HFFc6 (cell line): ENCODE data around the gene SNRPA1. TPM values are rescaled to one million over a fixed set of nuclear protein-coding genes. Genes with fewer than 3 reads are reported as not detected.
A peak's percentile ranks its signal among the peaks of the same experiment; 100 is the strongest.

Source experiments
- DNase-seq: peaks from one replicate; pipeline ENCODE4 v3.0.0-alpha.2; 2018
- H3K27ac Mint-ChIP-seq: 2 replicates; pipeline ENCODE4 v1.8.0; 2020; ENCODE audit warnings: mild to moderate bottlenecking, mixed read lengths
- H3K27me3 Mint-ChIP-seq: 2 replicates; pipeline ENCODE4 v1.8.0; 2021; ENCODE audit warnings: mild to moderate bottlenecking, moderate library complexity, mixed read lengths; ENCODE audit not compliant: insufficient read depth
- H3K36me3 Mint-ChIP-seq: 2 replicates; pipeline ENCODE4 v1.8.0; 2021; ENCODE audit warnings: low read depth, mixed read lengths
- H3K4me1 Mint-ChIP-seq: 2 replicates; pipeline ENCODE4 v1.8.0; 2020; ENCODE audit warnings: low read depth, mixed read lengths
- H3K4me3 Mint-ChIP-seq: 2 replicates; pipeline ENCODE4 v1.8.0; 2020; ENCODE audit warnings: mild to moderate bottlenecking, moderate library complexity, mixed read lengths
- H3K9me3 Mint-ChIP-seq: 2 replicates; pipeline ENCODE4 v1.8.0; 2020; ENCODE audit warnings: mild to moderate bottlenecking, mixed read lengths
- CTCF ChIP-seq: fragments of 200-600 bp; sonication (generic); IDR thresholded peaks from 2 replicates; pipeline ENCODE4 v1.5.0; 2021; ENCODE audit warnings: antibody characterized with exemption, mild to moderate bottlenecking
- total RNA-seq, 6 experiments: library from RNA; stranded (reverse); fragmentation: NEBNext Ultra II Directional; extraction: Animal tissue kit (Norgen Biotek cat#: 25700); gene quantifications; 2 replicates in 1 of 6; 3 replicates in 5 of 6; pipeline ENCODE4 v1.2.3, GENCODE V29; 2021

Gene SNRPA1
- total RNA-seq, 6 experiments from 2014 or later: 54.9 to 78.8 (median 64.5) TPM

- no peak for DNase-seq
- no peaks in the 10 kb centered on the region; the same call in 1 of the 2 replicates for H3K27me3 Mint-ChIP-seq
- H3K4me1 Mint-ChIP-seq: peaks cover 75% of the 10 kb centered on the region
- no peaks in the 10 kb centered on the region for H3K9me3 Mint-ChIP-seq
- H3K4me3 Mint-ChIP-seq: no peak overlapping the region; the same call in 1 of the 2 replicates
- no peak for TF ChIP-seq CTCF
- peaks cover 7% of the 10 kb centered on the region; the same call in 1 of the 2 replicates for H3K36me3 Mint-ChIP-seq
- H3K27ac Mint-ChIP-seq: peak overlapping the region; percentile 73
Observed at GRCh38 chr15:101242999-101243336, 52.1 kb downstream of the SNRPA1 start.

- Mint-ChIP-seq H3K9me3 (no peaks in the 10 kb centered on the region), H3K36me3 (peaks cover 7% of the 10 kb centered on the region; the same call in 1 of the 2 replicates), H3K4me3 (no peak overlapping the region; the same call in 1 of the 2 replicates), H3K4me1 (peaks cover 71% of the 10 kb centered on the region), H3K27ac (peak overlapping the region; percentile 73), H3K27me3 (no peaks in the 10 kb centered on the region; the same call in 1 of the 2 replicates)
- peak; percentile 30 for DNase-seq
- TF ChIP-seq CTCF: no peak
Observed at GRCh38 chr15:101242160-101242998, 52.7 kb downstream of the SNRPA1 start.

GRCh38 chr15:101240358-101240757 lies 54.7 kb downstream of the SNRPA1 start:
- Mint-ChIP-seq H3K36me3 (peaks cover 12% of the 10 kb centered on the region), H3K9me3 (no peaks in the 10 kb centered on the region), H3K27me3 (peaks cover 1% of the 10 kb centered on the region), H3K4me3 (no peak overlapping the region), H3K27ac (no peak overlapping the region), H3K4me1 (peaks cover 52% of the 10 kb centered on the region)
- TF ChIP-seq CTCF: no peak
- DNase-seq: no peak

DNA sequence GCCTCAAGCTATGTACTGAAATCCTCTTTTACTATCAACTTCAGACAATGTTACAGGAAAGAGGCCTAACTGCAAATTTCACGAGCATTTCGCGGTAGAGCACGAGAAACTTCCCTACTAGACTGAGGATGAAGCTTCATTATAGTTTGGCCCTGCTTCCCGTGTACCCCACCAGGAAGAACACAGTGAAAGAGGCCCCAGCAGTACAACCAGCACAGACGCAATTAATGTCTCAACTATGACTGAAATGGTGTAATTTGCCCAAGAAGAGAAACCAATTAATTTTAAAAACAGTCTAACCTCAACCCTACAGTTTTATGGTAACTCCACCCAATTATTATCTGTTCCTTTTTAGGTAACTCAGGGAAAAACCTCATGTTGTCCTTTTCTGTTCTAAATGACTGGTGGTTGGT lies 55.3 kb downstream of the SNRPA1 start:
- H3K9me3 Mint-ChIP-seq: no peaks in the 10 kb centered on the region
- H3K27ac Mint-ChIP-seq: peak overlapping the region; percentile 33; the same call in 1 of the 2 replicates
- no peak for TF ChIP-seq CTCF
- no peak overlapping the region for H3K4me3 Mint-ChIP-seq
- H3K27me3 Mint-ChIP-seq: peaks cover 1% of the 10 kb centered on the region
- H3K36me3 Mint-ChIP-seq: peaks cover 18% of the 10 kb centered on the region
- H3K4me1 Mint-ChIP-seq: peaks cover 45% of the 10 kb centered on the region
- no peak for DNase-seq

GRCh38 chr15:101237251-101237650 lies 57.8 kb downstream of the SNRPA1 start:
- Mint-ChIP-seq H3K36me3 (peaks cover 31% of the 10 kb centered on the region), H3K27me3 (peaks cover 1% of the 10 kb centered on the region; the same call in 1 of the 2 replicates), H3K4me1 (peaks cover 21% of the 10 kb centered on the region), H3K9me3 (no peaks in the 10 kb centered on the region), H3K27ac (no peak overlapping the region), H3K4me3 (no peak overlapping the region)
- no peak for TF ChIP-seq CTCF
- DNase-seq: no peak
